Uterus (tissue), 4 donors: ENCODE data around the gene CHID1. TPM values are rescaled to one million over a fixed set of nuclear protein-coding genes. Genes with fewer than 3 reads are reported as not detected.

ENCODE experiments used
- DNase-seq, 2 donors: peaks; one replicate each; pipeline ENCODE4 v3.0.0-alpha.2; 2019 to 2020
- H3K27ac ChIP-seq, 2 donors: fragments of 200-600 bp; sonication (generic); 1 replicate in 1 of 2; 2 replicates in 1 of 2; pipeline ENCODE4 v1.5.1; 2016 to 2018
- H3K27me3 ChIP-seq, 2 donors: fragments of 200-600 bp; sonication (generic); one replicate each; pipeline ENCODE4 v1.5.1; 2018 to 2019; ENCODE audit warnings: control low read depth in 1 of 2
- H3K36me3 ChIP-seq, 2 donors: fragments of 200-600 bp; sonication (generic); one replicate each; pipeline ENCODE4 v1.5.1; 2019; ENCODE audit warnings: control low read depth in 1 of 2
- H3K4me1 ChIP-seq, 2 donors: fragments of 200-600 bp; sonication (generic); one replicate each; pipeline ENCODE4 v1.5.1; 2018 to 2019; ENCODE audit warnings: control low read depth in 1 of 2
- H3K4me3 ChIP-seq, 2 donors: fragments of 200-600 bp; sonication (generic); 1 replicate in 1 of 2; 2 replicates in 1 of 2; pipeline ENCODE4 v1.5.1; 2018 to 2019; ENCODE audit warnings: mild to moderate bottlenecking in 1 of 2
- H3K9me3 ChIP-seq, 2 donors: fragments of 200-600 bp; sonication (generic); one replicate each; pipeline ENCODE4 v1.5.1; 2019; ENCODE audit warnings: control low read depth in 1 of 2
- CTCF ChIP-seq, 4 experiments: fragments of 200-600 bp in 2 of 4; fragments of 450-650 bp in 2 of 4; sonication (generic) in 2 of 4; IDR thresholded peaks; one replicate each; pipeline ENCODE4 v1.5.1; 2016 to 2019; ENCODE audit warnings: antibody characterized with exemption in 4 of 4, mild to moderate bottlenecking in 2 of 4, moderate library complexity in 1 of 4
- POLR2A ChIP-seq, 2 donors: fragments of 450-650 bp; IDR thresholded peaks; one replicate each; pipeline ENCODE4 v1.6.1; 2016; ENCODE audit warnings: antibody characterized with exemption in 2 of 2, mild to moderate bottlenecking in 1 of 2, moderate library complexity in 1 of 2
- intact Hi-C: fragments of 100-400 bp; cut with DNase I; formaldehyde crosslinking; loops from one replicate; pipeline ENCODE4 v1.15.1; 2023; ENCODE audit warnings: low total_unique reads
- total RNA-seq, 4 donors: library from RNA; depleted of rRNA in 3 of 4; stranded (reverse); fragments of >200 nt in 3 of 4; gene quantifications; one replicate each; pipeline versions ENCODE4 v1.1.0 to v1.2.4, GENCODE V29; 2014 to 2023
- donor health status: DM: yes; HTN: yes; CAD: no.

The CHID1 gene
- total RNA-seq, 4 donors from 2014 or later: 20.3 to 57.9 (median 48.4) TPM

- Histone ChIP-seq H3K36me3 (no peaks in the 10 kb centered on the region), H3K27me3 (peaks cover 0 to 18% of the 10 kb centered on the region in 2 donors), H3K4me1 (peaks cover 0 to 54% of the 10 kb centered on the region in 2 donors), H3K9me3 (no peaks in the 10 kb centered on the region), H3K4me3 (peak overlapping the region; percentile 61 to 64), H3K27ac (peak overlapping the region; percentile 81 to 82)
- intact Hi-C loops: no loop called here
- no peak for TF ChIP-seq CTCF (IDR thresholded peaks at IDR 0.05)
- no peak for TF ChIP-seq POLR2A (IDR thresholded peaks at IDR 0.05)
- DNase-seq: no peak
Observed at GRCh38 chr11:833849-834311, 76.7 kb downstream of the CHID1 start.

- TF ChIP-seq CTCF (IDR thresholded peaks at IDR 0.05) (no peak), POLR2A (IDR thresholded peaks at IDR 0.05) (peak in 1 of 2 donors; percentile 48)
- peaks cover 0 to 24% of the 10 kb centered on the region in 2 donors for H3K27me3 ChIP-seq
- intact Hi-C loops: no loop called here
- H3K36me3 ChIP-seq: no peaks in the 10 kb centered on the region
- H3K4me3 ChIP-seq: peak overlapping the region; percentile 61 to 64
- H3K9me3 ChIP-seq: no peaks in the 10 kb centered on the region
- peaks cover 0 to 57% of the 10 kb centered on the region in 2 donors for H3K4me1 ChIP-seq
- peak in 1 of 2 donors; percentile 65 for DNase-seq
- peak overlapping the region; percentile 81 to 82 for H3K27ac ChIP-seq
Observed at GRCh38 chr11:833114-833791, 77.4 kb downstream of the CHID1 start.

GRCh38 chr11:832529-833113 is 78.0 kb downstream of the CHID1 start, which contains the start of gene CD151:
CD151 (plus strand) TSS chr11:832952; CDS start chr11:836070, 3,118 bp downstream.
- Histone ChIP-seq H3K4me3 (peak within 1 kb of the TSS; percentile 61 to 64), H3K9me3 (no peaks in the 10 kb centered on the region), H3K27me3 (peaks cover 3 to 24% of the 10 kb centered on the region in 2 donors), H3K4me1 (peaks cover 0 to 57% of the 10 kb centered on the region in 2 donors), H3K27ac (peak within 1 kb of the TSS; percentile 81 to 82), H3K36me3 (no peaks in the 10 kb centered on the region)
- no peak for DNase-seq
- intact Hi-C loops: no loop called here
- peak in 2 of 4 experiments; percentile 43 to 48 for TF ChIP-seq CTCF (IDR thresholded peaks at IDR 0.05)
- no peak for TF ChIP-seq POLR2A (IDR thresholded peaks at IDR 0.05)

GRCh38 chr11:831961-832528 is 78.6 kb downstream of the CHID1 start:
- peak overlapping the region; percentile 81 to 82 for H3K27ac ChIP-seq
- peak overlapping the region; percentile 33 to 64 for H3K4me3 ChIP-seq
- no peaks in the 10 kb centered on the region for H3K9me3 ChIP-seq
- TF ChIP-seq POLR2A (IDR thresholded peaks at IDR 0.05) (no peak), CTCF (IDR thresholded peaks at IDR 0.05) (no peak)
- DNase-seq: no peak
- intact Hi-C loops: no loop called here
- H3K27me3 ChIP-seq: peaks cover 8 to 24% of the 10 kb centered on the region in 2 donors
- no peaks in the 10 kb centered on the region for H3K36me3 ChIP-seq
- H3K4me1 ChIP-seq: peaks cover 0 to 63% of the 10 kb centered on the region in 2 donors
